ENCODE data around the gene ARL15.

ARL15 gene

GRCh38 chr5:54195701-54196100 lies 114.7 kb downstream of the ARL15 start:
- DNase-seq, result no peak

- no peak for DNase-seq
Observed at GRCh38 chr5:54194318-54194717, 116.1 kb downstream of the ARL15 start.

GRCh38 chr5:54187694-54188093 lies 122.7 kb downstream of the ARL15 start:
- DNase-seq, result no peak

GRCh38 chr5:54186912-54187445 lies 123.4 kb downstream of the ARL15 start:
- no peak for DNase-seq

GRCh38 chr5:54186108-54186507 lies 124.3 kb downstream of the ARL15 start:
- DNase-seq, result no peak

GRCh38 chr5:54184806-54185205 lies 125.6 kb downstream of the ARL15 start:
- no peak for DNase-seq

- no peak for DNase-seq
Observed at GRCh38 chr5:54180630-54181031, 129.7 kb downstream of the ARL15 start.

- DNase-seq, result no peak
Observed at GRCh38 chr5:54178991-54179390, 131.4 kb downstream of the ARL15 start.

- no peak for DNase-seq
Observed at GRCh38 chr5:54178207-54178606, 132.2 kb downstream of the ARL15 start.

GRCh38 chr5:54177058-54177457 lies 133.3 kb downstream of the ARL15 start:
- DNase-seq, result no peak

GRCh38 chr5:54176066-54176830 lies 134.1 kb downstream of the ARL15 start:
- DNase-seq, result no peak

GRCh38 chr5:54173251-54173650 lies 137.1 kb downstream of the ARL15 start:
- no peak for DNase-seq

GRCh38 chr5:54171645-54172384 lies 138.6 kb downstream of the ARL15 start:
- no peak for DNase-seq

GRCh38 chr5:54165687-54166086 lies 144.7 kb downstream of the ARL15 start:
- no peak for DNase-seq

GRCh38 chr5:54162184-54162583 lies 148.2 kb downstream of the ARL15 start:
- DNase-seq, result no peak

GRCh38 chr5:54160329-54160728 lies 150.0 kb downstream of the ARL15 start:
- no peak for DNase-seq

GRCh38 chr5:54159893-54160195 lies 150.5 kb downstream of the ARL15 start:
- DNase-seq, result no peak

- no peak for DNase-seq
Observed at GRCh38 chr5:54159153-54159892, 151.1 kb downstream of the ARL15 start.

- no peak for DNase-seq
Observed at GRCh38 chr5:54156577-54156976, 153.8 kb downstream of the ARL15 start.

GRCh38 chr5:54150841-54151240 lies 159.5 kb downstream of the ARL15 start:
- DNase-seq, result no peak

- no peak for DNase-seq
Observed at GRCh38 chr5:54148858-54149257, 161.5 kb downstream of the ARL15 start.

- no peak for DNase-seq
Observed at GRCh38 chr5:54148067-54148845, 162.1 kb downstream of the ARL15 start.

GRCh38 chr5:54146916-54147315 lies 163.5 kb downstream of the ARL15 start:
- DNase-seq, result no peak

Data from cortex of kidney (tissue), 1 donor.